ENCODE measurements around the gene NRARP. TPM values are rescaled to one million over a fixed set of nuclear protein-coding genes. Genes with fewer than 3 reads are reported as not detected.
A peak's percentile ranks its signal among the peaks of the same experiment; 100 is the strongest.

The NRARP gene
- polyA plus RNA-seq, 3 donors, result 15.4 TPM; not detected in 2

DNA sequence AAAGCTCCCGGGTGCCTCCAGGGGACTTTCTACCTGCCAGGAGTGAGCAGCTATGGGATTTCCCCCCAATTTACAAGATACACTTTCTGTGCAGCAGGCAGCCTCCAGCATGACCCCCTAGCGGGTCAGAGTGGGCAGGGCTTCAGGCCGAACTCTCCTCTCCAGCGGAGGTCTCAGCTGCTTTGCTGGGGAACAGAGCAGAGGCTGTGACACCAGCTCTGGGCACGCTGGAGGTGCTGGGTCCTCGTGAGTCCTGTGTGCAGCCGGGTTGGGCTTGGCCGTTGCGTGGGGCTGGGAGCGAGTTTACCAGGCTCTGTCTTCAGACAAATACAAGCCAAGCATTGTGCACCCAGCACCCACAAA lies 2.9 kb downstream of the NRARP start:
- Mint-ChIP-seq H3K4me3 (peak overlapping the region in 1 of 2 donors; percentile 67), H3K27ac (no peak overlapping the region)

More for the DNA sequence above, 2.9 kb downstream of the NRARP start:
- no peaks in the 10 kb centered on the region for H3K79me2 ChIP-seq (ENCODE audit: insufficient read depth, low read length)
- TF ChIP-seq CTCF (IDR thresholded peaks at IDR 0.05), result no peak
- Mint-ChIP-seq H3K9me3 (peaks cover 5 to 24% (median 16%) of the 10 kb centered on the region in 7 donors), H3K36me3 (peaks cover 3 to 14% of the 10 kb centered on the region in 2 donors), H3K4me1 (peaks cover 23% of the 10 kb centered on the region), H3K27me3 (ENCODE audit: low read depth in 3 of 3) (peaks cover 65 to 86% (median 74%) of the 10 kb centered on the region in 3 donors)
- no peak overlapping the region for H3K9ac ChIP-seq (ENCODE audit: insufficient read depth, low read length, poor library complexity, severe bottlenecking)
- WGBS (ENCODE audit: insufficient coverage), result 91% methylated on average over 7 of the region's 10 CpGs
- no peak for DNase-seq
- H3K36me3 ChIP-seq (replicated peaks in 1 of 2; ENCODE audit: control insufficient read depth in 1 of 2, insufficient read depth in 2 of 2, low read length in 2 of 2), result no peaks in the 10 kb centered on the region
- H3K27ac ChIP-seq (ENCODE audit: low read depth in 1 of 2, low read length in 2 of 2), result no peak overlapping the region
- no peak overlapping the region for H2AFZ ChIP-seq (ENCODE audit: insufficient read depth, low read depth, low read length, poor library complexity, severe bottlenecking)
- H3K4me1 ChIP-seq (ENCODE audit: control insufficient read depth in 1 of 2, insufficient read depth in 2 of 2, low read length in 2 of 2), result peaks cover 18 to 32% of the 10 kb centered on the region in 2 donors
- H3K27me3 ChIP-seq (ENCODE audit: control insufficient read depth in 2 of 2, insufficient read depth in 2 of 2, low read length in 2 of 2), result peaks cover 46 to 78% of the 10 kb centered on the region in 2 donors
- H4K20me1 ChIP-seq (ENCODE audit: insufficient read depth, low read length), result no peaks in the 10 kb centered on the region
- no peak overlapping the region for H3K4me3 ChIP-seq (replicated peaks in 1 of 3; ENCODE audit: low read depth in 2 of 3, low read length in 3 of 3)
- H3K9me3 ChIP-seq (replicated peaks in 1 of 2; ENCODE audit: control insufficient read depth in 1 of 2, insufficient read depth in 1 of 2, low read length in 2 of 2), result peaks cover 10 to 16% of the 10 kb centered on the region in 2 donors
- no peak overlapping the region for H3K4me2 ChIP-seq (replicated peaks; ENCODE audit: extremely low read depth, low read length, poor library complexity, severe bottlenecking)
- intact Hi-C loops (cut with micrococcal nuclease), result loop anchor here in 1 of 2 donors (10.0 kb wide), 2 partner anchors 146 to 226 kb away; partner anchors contain the start of gene ENTPD8
